ENCODE measurements around the gene CLDN4. TPM values are rescaled to one million over a fixed set of nuclear protein-coding genes. Genes with fewer than 3 reads are reported as not detected.
"Not testable (repeated sequence)": the region's sequence is repeated elsewhere in the genome, so short reads cannot be mapped to it uniquely, and the experiment has no call there.

The CLDN4 gene
- 1 to 10 TPM in 1 of 9 donors, under 1 TPM in 7, not detected in 1; 0.16 to 1.2 (median 0.43) TPM for total RNA-seq
- polyA plus RNA-seq = under 1 TPM; 0.04 to 0.48 (median 0.37) TPM
- long read RNA-seq, donor 1, partial matches to known transcripts = 0 of 3 reads
- long read RNA-seq, donor 1, other reads (novel, unspliced or antisense) = 0 of 3 reads
- long read RNA-seq, donor 2 = 0 reads
- long read RNA-seq, donor 3, partial matches to known transcripts = 0 of 2 reads
- long read RNA-seq, donor 3, other reads (novel, unspliced or antisense) = 0 of 2 reads
- long read RNA-seq, donor 4 = 0 reads
- long read RNA-seq, donor 5, partial matches to known transcripts = 0 of 1 reads
- long read RNA-seq, donor 5, other reads (novel, unspliced or antisense) = 0 of 1 reads
- long read RNA-seq, donor 6 = 0 reads
- long read RNA-seq, donor 7 = 0 reads
- long read RNA-seq, donor 8 = 0 reads
- long read RNA-seq, donor 9, partial matches to known transcripts = 0 of 4 reads
- long read RNA-seq, donor 9, other reads (novel, unspliced or antisense) = 0 of 4 reads
- long read RNA-seq, donor 10, partial matches to known transcripts = 0 of 3 reads
- long read RNA-seq, donor 10, other reads (novel, unspliced or antisense) = 0 of 3 reads

- Histone ChIP-seq H3K9me3 (replicated peaks in 1 of 3) (no peaks in the 10 kb centered on the region), H3K4me1 (replicated peaks in 1 of 2) (peaks cover 11 to 26% of the 10 kb centered on the region in 2 donors), H3K4me3 (no peak within 1 kb of the TSS), H3K36me3 (replicated peaks in 1 of 2) (no peaks in the 10 kb centered on the region), H3K27ac (peak within 1 kb of the TSS in 2 of 5 donors; percentile 8 to 41), H3K27me3 (no peaks in the 10 kb centered on the region)
- TF ChIP-seq POLR2A (IDR thresholded peaks at IDR 0.05) = no peak
- TF ChIP-seq CTCF (IDR thresholded peaks at IDR 0.05) = no peak
- no peak for DNase-seq
- WGBS, 4 donors = 56 to 80% (median 76%) methylated on average over 7 to 42 of the region's 42 CpGs
- intact Hi-C loops (cut with DNase I) = no loop called here
Observed at GRCh38 chr7:73830681-73831583, at the start of gene CLDN4. Gene CLDN4 (plus strand): TSS chr7:73830996. CDS start chr7:73831202, 206 bp downstream.

- TF ChIP-seq CTCF (IDR thresholded peaks at IDR 0.05) (no peak), POLR2A (IDR thresholded peaks at IDR 0.05) (no peak)
- H3K36me3 ChIP-seq (replicated peaks in 1 of 2) = no peaks in the 10 kb centered on the region
- no peak overlapping the region for H3K4me3 ChIP-seq
- DNase-seq = peak in 1 of 7 donors; percentile 7
- H3K4me1 ChIP-seq (replicated peaks in 1 of 2) = no peaks in the 10 kb centered on the region
- H3K27ac ChIP-seq = no peak overlapping the region
- intact Hi-C loops (cut with DNase I) = no loop called here
- H3K27me3 ChIP-seq = no peaks in the 10 kb centered on the region
- H3K9me3 ChIP-seq (replicated peaks in 1 of 3) = no peaks in the 10 kb centered on the region
- WGBS, 4 donors = 68 to 80% (median 71%) methylated on average over 1 of the region's 1 CpG
Observed at GRCh38 chr7:73786588-73786987, 44.2 kb upstream of the CLDN4 start.

GRCh38 chr7:73787786-73788048 is 43.1 kb upstream of the CLDN4 start:
- H3K9me3 ChIP-seq (replicated peaks in 1 of 3); H3K36me3 ChIP-seq (replicated peaks in 1 of 2); H3K4me3 ChIP-seq; H3K27me3 ChIP-seq; H3K4me1 ChIP-seq (replicated peaks in 1 of 2); H3K27ac ChIP-seq; DNase-seq; intact Hi-C loops (cut with DNase I): not testable (repeated sequence)
- WGBS, 4 donors = 85 to 92% (median 90%) methylated on average over 1 of the region's 1 CpG

GRCh38 chr7:73789051-73789450 is 41.7 kb upstream of the CLDN4 start:
- H3K4me1 ChIP-seq (replicated peaks in 1 of 2) = peaks cover 0 to 5% of the 10 kb centered on the region in 2 donors
- H3K4me3 ChIP-seq = no peak overlapping the region
- no peak for DNase-seq
- H3K36me3 ChIP-seq (replicated peaks in 1 of 2) = no peaks in the 10 kb centered on the region
- no peak for TF ChIP-seq POLR2A (IDR thresholded peaks at IDR 0.05)
- no peak for TF ChIP-seq CTCF (IDR thresholded peaks at IDR 0.05)
- no peaks in the 10 kb centered on the region for H3K27me3 ChIP-seq
- intact Hi-C loops (cut with DNase I) = no loop called here
- WGBS, 4 donors = 84 to 91% (median 89%) methylated on average over 4 of the region's 4 CpGs
- no peak overlapping the region for H3K27ac ChIP-seq
- no peaks in the 10 kb centered on the region for H3K9me3 ChIP-seq (replicated peaks in 1 of 3)

- H3K36me3 ChIP-seq (replicated peaks in 1 of 2); H3K27ac ChIP-seq; H3K4me3 ChIP-seq; intact Hi-C loops (cut with DNase I); H3K4me1 ChIP-seq (replicated peaks in 1 of 2); H3K27me3 ChIP-seq; H3K9me3 ChIP-seq (replicated peaks in 1 of 3): not testable (repeated sequence)
- peak in 1 of 7 donors; percentile 11 for DNase-seq
- WGBS, 4 donors = 86 to 95% (median 90%) methylated on average over 7 of the region's 7 CpGs
Observed at GRCh38 chr7:73791170-73791690, 39.6 kb upstream of the CLDN4 start.

GRCh38 chr7:73795188-73795587 is 35.6 kb upstream of the CLDN4 start:
- H3K27me3 ChIP-seq; H3K27ac ChIP-seq; H3K9me3 ChIP-seq (replicated peaks in 1 of 3); H3K4me3 ChIP-seq; DNase-seq; H3K4me1 ChIP-seq (replicated peaks in 1 of 2); intact Hi-C loops (cut with DNase I); H3K36me3 ChIP-seq (replicated peaks in 1 of 2): not testable (repeated sequence)

- H3K4me1 ChIP-seq (replicated peaks in 1 of 2); H3K36me3 ChIP-seq (replicated peaks in 1 of 2); H3K4me3 ChIP-seq; intact Hi-C loops (cut with DNase I); DNase-seq; H3K27me3 ChIP-seq; H3K27ac ChIP-seq; H3K9me3 ChIP-seq (replicated peaks in 1 of 3): not testable (repeated sequence)
- WGBS, 4 donors = 60 to 87% (median 82%) methylated on average over 2 to 3 of the region's 6 CpGs
Observed at GRCh38 chr7:73796656-73797055, 34.1 kb upstream of the CLDN4 start.

Data from adrenal gland (tissue), 19 donors.